ENCODE results near the gene TBC1D2.

TBC1D2 gene

DNA sequence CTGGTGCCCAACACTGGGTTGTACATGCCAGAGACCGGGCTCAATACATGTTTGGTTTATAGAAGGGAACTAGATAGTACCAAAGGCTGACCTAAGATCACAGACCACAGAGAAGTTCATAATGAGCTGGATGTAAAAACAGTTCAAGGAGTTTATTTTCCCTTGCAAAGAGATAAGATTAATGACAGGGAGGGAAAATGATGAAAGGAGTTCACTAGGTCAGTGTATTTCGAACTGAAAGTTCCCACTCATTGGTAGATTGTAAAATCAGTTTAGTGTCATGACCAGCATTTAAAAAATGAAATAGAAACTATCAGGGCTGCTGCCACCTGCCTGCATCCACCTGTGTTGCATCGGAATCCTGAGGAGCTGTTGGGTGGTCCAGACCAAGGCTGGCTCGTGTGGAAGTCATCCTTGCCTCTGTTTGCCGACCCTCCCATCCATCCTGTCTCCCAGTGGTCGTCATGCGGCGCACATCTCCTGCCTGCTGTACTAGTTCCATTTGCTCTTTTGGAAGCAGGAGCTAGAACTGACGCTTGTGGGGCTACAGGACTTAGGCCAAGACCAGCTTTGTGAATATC is 21.1 kb downstream of the TBC1D2 start:
- no peak for DNase-seq

DNA sequence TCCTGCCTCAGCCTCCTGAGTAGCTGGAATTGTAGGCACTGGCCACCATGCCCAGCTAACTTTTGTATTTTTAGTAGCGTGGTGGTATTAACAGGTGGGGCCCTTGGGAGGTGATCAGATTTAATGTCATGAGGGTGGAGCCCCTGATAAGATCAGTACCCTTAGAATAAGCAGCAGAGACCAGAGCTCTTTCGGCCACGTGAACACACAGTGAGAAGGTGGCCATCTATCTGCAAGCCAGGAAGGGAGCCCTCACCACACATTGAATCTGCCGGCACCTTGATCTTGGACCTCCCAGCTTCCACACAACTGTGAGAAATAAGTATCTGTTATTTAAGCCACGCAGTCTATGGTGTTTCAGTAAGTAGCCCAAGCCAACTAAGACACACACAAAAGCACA is 22.5 kb downstream of the TBC1D2 start:
- no peak for DNase-seq

DNA sequence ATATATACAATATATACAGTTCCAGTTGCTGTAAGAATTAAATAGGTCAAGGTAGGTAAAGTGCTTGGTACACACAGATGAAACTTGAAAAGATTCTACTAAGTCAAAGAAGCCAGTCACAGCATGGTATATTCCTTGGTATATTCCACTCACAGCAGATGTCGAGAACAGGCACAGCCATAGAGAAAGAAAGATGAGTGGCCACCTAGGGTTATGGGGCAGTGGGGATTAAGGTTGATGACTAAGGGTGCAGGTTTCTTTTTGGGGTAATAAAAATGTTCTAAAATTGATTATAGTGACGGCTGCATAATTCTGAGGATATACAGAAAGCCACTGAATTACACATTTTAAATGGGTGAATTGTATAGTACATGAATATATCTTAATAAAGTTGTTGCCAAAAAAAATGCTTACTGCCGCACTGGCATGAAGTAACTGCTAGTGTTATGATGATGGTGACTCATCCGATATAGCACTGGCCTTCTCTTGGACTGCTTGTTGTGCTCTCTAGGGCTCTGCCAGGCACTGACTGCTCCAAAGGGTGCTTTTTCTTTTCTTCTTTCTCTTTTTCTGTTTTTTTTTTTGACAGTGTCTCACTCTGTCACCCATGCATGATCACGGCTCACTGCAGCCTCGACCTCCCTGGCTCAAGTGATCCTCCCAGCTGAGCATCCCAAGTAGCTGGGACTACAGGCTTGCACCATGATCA is 23.5 kb downstream of the TBC1D2 start:
- no peak for DNase-seq

DNA sequence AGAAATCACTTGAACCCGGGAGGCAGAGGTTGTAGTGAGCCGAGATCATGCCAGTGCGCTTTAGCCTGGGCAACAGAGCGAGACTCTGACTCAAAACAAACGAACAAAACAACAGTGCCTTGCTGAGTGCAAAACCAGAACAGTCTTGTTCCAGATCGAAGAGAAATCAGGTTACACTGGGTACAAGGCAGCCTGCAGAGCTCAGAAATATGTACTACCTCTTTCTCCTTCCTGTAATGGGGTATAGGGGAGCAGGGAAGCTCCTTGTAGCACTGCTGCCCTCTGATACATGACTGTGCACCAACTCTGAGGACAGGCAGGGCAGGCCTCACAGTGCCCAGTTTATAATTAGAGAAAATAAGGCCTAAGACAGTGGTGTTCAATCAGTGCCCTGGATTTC is 24.7 kb downstream of the TBC1D2 start:
- DNase-seq: no peak

DNA sequence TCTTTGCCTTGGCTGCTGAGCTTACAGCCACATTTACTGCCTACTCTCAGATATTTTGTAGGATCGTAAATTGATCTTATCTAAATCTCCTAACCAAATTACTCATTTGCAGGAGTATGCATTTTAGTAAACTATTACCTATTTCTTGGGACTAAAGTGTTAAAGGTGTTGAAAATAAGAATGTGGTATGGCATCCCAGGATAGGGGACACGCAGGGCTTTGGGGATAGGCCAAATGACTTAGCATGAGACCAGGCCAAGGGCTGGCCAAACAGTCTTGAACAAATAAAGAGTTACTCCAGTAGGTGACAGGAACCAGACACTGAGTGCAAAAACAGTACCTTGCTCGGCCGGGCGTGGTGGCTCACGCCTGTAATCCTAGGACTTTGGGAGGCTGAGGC is 25.1 kb downstream of the TBC1D2 start:
- no peak for DNase-seq

DNA sequence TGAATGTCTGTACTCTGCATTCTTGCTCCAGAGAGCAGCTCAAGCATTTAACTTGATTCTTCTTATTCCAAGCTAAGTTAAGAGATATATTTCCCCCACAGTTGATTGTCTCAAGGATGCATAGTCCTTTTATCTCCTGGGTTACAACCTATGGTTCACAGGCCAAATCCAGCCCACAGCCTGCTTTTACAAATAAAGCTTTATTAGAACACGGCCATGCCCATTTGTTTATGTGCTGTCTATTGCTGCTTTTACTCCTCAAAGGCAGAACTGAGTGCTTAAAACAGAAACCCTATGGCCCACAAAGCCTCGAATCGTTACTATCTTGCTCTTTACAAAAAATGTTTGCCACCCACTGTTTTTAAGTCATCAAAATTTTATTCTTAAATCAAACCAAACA is 25.8 kb downstream of the TBC1D2 start:
- DNase-seq: no peak

DNA sequence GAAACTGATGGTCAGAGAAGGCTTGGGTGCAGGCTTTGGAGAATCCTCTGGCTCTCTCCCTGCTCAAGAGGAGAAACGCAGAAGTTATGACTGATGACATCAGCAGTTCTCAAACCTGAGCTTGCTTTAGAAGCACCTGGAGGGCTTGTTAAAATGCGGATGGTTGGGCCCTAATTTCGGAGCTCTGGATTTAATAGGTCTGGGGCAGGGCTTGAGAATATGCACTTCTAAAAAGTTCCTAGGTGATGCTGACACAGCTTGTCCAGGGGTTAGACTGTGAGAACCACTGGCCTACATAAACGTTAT is 26.4 kb downstream of the TBC1D2 start:
- DNase-seq: no peak

DNA sequence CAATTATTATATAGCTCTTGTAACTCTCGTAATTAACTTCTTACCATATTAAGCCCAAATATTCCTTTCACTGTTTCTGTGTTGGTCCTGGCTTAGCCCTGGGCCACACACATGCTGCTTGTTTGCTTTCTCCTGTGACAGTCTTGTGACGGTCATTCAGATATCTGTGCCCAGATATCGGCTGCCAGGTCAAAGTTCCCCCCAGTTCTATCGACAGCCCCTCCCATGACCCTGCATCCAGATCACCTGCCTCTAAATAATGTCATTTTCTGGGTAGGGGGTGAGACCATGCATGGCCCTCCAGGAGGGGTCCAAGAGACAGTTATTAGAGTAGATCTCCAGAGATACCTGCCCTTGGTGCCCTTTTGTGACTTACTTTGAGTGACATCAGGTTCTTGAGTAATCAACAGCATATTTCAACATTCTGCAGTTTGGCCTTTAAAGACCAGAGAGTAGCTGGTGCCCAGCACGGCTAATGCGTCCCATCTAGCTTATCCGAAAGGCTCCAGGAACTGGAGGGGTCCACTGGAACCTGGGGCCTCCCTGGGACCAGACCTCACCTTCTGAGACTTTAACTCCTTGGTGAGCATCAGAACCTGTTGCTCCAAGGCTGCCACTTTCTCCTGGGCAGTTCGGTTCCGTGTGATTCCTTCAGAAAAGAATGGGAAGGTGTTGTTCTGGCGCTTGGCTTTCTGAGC is 26.9 kb downstream of the TBC1D2 start:
- DNase-seq: no peak

DNA sequence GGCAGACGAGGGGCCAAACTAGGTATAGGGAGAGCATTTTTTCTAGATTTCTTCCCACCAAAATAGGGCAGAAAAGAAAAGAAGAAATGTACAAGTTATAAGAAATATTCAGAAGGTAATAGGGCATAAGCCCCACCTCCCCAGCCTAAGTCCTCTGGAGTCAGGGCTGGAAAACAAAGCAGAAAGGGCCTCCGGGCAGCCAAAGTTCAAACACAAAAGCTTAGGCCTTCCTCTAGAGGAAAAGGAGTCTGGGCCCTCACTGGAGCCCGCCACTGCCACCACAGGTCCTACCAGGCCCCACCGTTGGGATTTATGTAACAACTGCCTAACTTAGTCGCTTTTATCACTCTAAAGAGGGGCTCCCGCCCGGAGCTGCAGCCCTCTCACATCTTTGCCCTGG is 27.6 kb downstream of the TBC1D2 start:
- DNase-seq: no peak

DNA sequence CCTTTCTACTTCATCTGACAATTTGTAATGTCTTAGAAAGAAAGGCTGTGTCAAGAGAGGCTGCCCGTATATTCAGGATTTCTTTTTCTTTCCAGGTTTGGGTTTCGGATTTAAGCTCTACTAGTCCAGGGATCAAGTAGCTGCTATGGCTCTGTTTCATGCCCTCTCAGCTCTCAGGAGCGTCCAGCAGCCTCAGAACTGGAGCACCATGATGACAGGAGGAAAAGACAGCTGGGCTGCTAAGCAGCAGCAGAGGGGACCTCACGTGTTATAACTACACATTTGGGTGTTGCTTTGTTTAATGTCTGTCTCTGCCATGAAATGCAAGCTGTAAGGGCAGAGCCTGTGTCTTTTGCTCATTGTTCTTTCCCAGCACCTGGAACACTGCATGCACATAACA is 28.5 kb downstream of the TBC1D2 start:
- DNase-seq: no peak

DNA sequence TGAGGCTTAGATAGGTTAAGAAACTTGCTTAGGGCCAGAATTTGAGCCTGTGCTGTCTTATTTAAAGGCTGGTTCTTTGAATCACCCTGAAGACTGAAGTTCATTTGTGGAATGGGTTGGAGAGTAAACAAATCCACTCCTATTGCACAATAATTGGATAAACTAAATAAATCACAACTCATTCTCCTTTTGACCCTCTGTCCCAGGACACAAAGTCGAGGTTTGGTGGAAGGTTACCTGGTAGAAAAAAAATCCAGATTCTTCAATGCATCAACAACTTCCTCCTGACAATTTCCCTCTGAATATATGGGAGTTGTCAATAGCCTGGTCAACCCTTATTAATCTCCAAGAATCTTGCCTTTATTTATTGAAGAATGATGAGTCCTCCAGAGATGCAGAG is 28.9 kb downstream of the TBC1D2 start:
- no peak for DNase-seq

DNA sequence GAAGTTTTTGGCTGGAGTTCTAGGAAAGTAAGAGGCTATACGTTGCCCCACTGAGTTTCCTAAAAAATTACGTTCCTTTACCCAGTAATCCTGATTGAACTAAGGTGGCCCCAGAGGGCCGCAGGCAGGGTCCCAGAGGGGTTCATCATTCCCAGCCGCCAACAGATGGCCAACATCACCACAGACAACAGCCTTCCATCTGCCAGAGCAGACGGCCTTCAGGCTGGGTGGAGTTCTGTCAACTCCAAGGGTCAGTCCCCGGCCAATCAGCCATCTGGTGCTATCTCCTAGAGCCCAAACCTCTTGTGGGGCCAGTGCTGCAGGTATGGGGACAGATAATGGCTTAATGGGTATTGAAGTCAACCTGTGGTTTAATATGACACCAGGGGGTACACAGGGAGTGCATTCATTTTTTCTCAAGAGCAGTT is 30.4 kb downstream of the TBC1D2 start:
- no peak for DNase-seq

DNA sequence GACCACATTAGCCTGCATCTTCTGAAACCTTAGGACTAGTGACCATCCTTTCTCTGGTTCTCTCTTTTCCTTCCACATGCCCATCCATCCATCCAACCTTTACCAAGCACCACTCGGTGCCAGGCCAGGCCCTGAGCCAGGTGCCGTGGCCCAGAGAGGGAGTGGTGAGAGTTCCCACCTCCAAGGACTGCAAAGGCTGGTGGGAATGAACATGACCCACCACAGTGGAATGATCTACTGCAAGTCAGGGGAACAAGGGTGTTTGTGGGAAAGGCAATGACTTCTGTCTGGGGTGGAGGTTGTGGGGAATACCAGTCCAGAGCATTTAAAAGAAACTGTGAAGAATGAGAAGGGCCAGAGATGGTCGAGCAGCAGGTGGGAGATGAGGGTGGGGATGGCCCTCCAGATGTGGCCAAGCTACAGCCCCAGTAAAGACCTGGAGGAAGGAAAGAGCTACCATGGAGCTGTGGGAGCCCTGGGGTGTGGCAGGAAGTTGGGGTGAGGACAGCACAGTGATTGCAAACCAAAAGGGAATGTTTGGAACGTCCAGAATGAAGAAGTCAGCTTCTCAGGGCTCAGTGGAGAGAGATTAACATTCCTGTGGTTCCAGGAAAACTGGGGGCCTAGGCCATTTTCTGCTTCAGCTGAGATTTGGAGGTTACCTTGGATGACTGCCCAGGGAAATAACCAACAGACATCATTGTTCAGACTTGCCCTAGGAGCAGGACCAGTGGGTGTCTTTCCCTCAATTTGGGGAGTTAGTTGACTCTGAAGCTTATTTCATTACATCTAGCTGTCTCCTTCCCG is 32.4 kb downstream of the TBC1D2 start:
- no peak for DNase-seq

DNA sequence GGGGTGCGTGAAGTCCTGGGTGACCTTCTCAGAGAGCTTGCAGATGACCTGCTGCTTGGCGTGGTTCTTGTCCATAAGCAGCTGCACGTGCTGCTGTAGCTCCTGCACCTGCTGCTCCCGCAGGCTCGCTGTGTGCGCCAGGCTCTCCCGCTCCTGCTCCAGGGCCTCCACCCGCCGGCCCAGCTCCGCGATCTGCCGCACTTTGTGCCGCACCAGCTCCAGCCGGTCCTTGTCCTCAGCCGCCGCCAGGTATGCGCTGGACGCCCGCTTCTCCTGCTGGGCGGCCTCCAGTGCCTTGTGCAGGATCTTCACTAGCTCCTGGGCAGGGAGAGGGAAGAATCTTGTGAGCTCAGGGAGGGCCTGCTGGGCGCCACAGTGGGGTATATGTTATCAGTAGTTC is 34.5 kb downstream of the TBC1D2 start:
- no peak for DNase-seq

DNA sequence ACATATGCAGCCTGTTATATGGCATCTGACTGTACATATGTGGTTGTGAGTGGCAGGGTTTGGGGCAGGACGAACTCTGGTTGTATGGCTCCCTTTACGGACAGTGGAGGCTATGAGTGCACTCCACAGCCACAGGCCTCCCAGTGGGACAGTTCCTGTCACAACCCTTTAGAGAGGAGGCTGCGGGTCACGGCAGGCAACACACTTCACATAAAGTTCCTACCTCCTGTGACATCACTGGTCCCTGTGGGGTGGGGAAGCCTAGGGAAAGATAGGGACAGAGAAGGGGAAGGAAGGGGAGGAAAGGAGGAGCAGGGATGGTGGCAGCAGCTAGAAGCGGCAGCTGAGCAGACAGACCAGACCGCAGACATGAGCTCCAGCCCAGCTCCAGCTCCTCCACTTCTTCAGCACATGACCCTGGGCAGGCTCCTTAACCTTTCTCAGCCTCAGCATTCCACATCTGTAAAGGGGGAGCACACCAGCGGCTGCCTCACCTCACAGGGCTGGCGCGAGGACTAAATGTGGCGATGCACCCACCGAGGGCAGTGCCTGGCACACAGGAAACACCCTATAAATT is 35.6 kb downstream of the TBC1D2 start:
- DNase-seq: no peak

DNA sequence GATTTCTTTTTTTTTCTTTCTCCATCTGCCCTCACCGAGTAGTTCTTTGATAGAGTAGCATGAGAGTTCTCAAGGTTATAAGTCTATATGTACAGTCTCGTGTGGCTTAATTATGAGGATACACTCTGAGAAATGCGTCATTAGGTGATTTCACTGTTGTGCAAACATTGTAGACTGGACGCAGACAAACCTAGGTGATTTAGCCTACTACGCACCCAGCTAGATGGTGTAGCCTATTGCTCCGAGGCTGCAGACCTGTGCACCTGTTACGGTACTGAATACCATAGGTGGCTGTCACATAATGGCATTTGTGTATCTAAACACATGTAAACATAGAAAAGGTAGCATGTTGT is 36.1 kb downstream of the TBC1D2 start:
- no peak for DNase-seq

DNA sequence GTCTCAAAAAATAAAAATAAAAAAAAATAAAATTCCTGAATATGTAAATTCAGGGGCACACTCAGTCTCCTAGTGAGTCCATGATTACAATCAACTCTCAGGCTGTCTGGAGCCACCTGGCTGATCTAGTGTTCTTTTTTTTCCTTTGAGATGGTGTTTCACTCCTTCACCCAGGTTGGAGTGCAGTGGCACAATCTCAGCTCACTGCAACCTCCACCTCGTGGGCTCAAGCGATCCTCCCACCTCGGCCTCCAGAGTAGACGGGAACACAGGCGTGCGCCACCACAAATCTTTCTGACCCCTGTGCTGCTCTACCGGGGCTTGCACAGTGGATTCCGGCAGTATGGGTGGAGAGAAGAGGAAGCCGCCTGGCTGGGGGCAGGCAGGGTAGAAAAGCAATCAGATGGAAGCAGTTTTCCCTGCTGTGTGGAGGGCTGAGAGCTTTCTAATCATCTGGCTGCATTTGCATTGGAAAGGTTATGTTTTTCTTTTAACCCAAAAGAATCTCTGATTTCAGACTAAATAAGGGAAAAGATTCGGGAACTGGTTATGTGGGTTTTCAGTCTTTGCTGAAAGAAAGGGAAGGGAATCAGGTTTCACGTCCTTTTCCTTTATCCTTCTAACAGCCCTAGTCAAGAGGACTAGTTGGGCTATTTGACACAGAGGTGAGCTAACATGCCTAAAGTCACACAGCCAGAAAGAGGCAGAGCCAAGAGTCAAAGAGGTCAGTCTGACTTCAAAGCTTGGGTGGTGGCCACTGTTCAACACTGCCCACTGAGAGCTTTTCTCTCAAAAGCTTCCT is 36.7 kb downstream of the TBC1D2 start:
- no peak for DNase-seq

DNA sequence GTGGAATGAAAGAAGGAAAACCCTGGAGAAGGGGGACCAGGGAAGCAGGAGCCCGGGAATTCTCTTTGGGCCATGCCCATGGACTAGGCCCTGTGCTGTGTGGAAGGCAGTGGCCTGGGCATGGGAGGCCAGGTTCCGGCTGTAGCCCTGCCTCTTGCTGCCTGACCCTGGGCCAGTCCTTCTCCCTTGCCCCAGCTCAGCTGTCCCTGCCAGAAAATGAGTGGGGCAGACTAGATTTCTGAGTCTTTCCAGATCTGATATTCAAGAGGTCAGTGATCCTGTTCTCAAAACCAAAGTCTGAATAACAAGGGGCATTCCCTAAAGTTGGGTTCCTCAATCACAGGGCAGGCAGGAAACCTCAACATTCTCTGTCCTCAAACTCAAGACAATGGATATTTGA is 38.2 kb downstream of the TBC1D2 start:
- no peak for DNase-seq

DNA sequence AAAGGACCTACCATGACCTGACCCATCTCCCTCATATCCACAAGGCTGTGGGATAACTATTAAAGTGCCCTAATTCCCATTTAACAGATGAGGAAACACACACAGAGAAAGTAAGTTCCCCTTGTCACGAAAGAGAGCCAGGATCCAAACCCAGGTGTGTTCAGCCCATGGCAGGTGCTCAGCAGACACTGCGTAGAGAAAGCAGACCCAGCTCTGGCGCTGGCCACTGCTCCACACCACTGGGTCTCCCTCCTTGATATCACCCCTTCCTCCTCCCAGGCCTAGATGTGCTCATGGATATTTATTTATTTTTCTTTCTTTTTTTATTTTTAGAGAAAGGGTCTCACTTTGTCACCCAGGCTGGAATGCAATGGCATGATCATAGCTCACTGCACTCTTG is 39.1 kb downstream of the TBC1D2 start:
- no peak for DNase-seq

DNA sequence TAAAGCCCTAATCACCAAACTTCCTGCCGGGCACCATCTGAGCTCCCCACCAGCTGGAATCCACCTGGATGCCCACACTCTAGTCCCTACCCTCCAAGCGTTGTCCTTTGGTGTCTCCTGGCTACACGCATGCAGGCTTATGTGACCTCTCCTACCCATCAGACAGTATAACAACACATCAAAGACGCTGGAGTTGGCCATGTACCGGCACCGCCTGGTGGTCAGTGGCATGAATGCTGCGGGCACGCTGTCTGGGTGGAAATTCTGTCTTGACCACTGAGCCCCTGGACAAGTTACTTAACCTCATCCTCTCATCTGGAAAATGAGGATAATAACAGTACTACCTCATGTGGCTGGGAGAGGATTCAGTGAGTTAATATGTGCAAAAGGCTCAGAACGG is 39.6 kb downstream of the TBC1D2 start:
- DNase-seq: no peak

DNA sequence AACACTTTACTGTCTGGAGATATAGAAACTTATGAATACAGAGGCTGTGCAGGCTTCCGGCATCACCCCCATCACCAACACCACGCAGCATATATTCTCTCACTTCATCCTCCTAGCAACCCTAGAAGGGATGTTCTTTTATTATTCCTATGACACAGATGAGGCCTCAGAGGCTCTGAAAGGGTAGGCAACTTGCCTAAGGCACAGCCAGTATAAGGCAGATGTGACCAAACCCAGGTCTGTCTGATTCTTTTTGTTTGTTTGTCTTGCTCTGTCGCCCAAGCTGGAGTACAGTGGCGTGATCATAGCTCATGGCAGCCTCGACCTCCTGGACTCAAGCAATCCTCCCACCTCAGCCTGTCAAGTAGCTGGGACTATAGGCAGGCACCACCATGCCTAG is 40.2 kb downstream of the TBC1D2 start:
- DNase-seq: no peak

DNA sequence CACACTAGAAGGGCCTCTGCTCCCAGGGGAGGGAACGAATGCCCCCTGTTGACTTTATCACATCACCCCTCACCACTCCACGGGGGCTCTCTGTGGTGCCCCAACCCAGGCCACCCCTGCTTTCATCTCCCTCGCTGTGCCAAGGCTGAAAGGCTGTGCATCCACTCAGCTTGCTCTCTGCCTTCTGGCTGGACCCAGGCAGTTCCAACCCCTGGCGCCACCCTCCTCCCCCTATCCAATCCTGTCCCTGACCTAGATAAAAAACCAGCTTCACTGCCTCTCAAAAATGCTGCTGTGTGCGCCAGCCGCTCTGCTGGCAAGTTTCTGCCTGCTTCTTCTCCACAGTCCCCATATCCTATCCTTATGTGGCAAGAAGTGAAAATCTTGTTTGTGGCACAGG is 40.6 kb downstream of the TBC1D2 start:
- DNase-seq: no peak

DNA sequence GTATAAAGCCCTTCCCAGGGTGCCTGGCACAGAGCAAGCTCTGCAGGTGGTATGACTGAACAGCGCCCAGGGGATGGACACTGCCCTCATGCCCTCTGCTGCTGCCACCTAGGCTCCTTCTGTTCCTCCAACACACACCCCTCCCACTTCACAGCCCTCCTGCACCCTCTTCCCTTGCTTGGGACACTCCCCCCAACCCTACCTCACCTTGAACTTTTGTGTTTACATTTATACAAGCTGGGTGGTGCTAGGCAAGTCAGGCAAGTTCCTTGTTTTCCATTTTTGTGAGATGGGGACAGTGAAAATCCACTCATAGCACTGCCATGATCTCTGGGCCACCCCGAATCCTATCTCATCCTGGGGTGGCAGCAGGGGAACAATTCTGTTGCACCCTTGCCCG is 44.2 kb downstream of the TBC1D2 start:
- no peak for DNase-seq
